Activated CD4-positive, alpha-beta T cell treated with anti-CD3 and anti-CD28 coated beads for 36 hours (primary cell): ENCODE results near the gene TAPBPL. TPM values are rescaled to one million over a fixed set of nuclear protein-coding genes. Genes with fewer than 3 reads are reported as not detected.
A peak's percentile ranks its signal among the peaks of the same experiment; 100 is the strongest.
"Not testable (repeated sequence)": the region's sequence is repeated elsewhere in the genome, so short reads cannot be mapped to it uniquely, and the experiment has no call there.

ENCODE experiments used
- ATAC-seq: fragments of 200-7000 bp; cut with Tn5 transposase; one replicate; pipeline ENCODE4 v1.10.0; 2021; ENCODE audit warnings: mild to moderate bottlenecking, moderate library complexity
- CTCF ChIA-PET: fragments of 350-600 bp; sonication (Branson Sonifier 250); formaldehyde crosslinking; loops from one replicate; lab custom pipeline; 2021; ENCODE audit warnings: antibody characterized with exemption; lab: Charles Lee
- POLR2A ChIA-PET: fragments of 350-600 bp; sonication (Branson Sonifier 250); formaldehyde crosslinking; loops from one replicate; lab custom pipeline; 2021; ENCODE audit warnings: antibody characterized with exemption, inconsistent platforms; lab: Charles Lee
- DNase-seq: peaks from one replicate; pipeline ENCODE4 v3.0.0-alpha.2; 2020
- H3K27ac Mint-ChIP-seq: one replicate; pipeline ENCODE4 v1.8.0; 2021; ENCODE audit warnings: mixed read lengths
- H3K27me3 Mint-ChIP-seq: one replicate; pipeline ENCODE4 v1.8.0; 2021; ENCODE audit warnings: mixed read lengths
- H3K36me3 Mint-ChIP-seq: one replicate; pipeline ENCODE4 v1.8.0; 2021; ENCODE audit warnings: low read depth, mixed read lengths
- H3K4me1 Mint-ChIP-seq: one replicate; pipeline ENCODE4 v1.8.0; 2021; ENCODE audit warnings: mixed read lengths
- H3K4me3 Mint-ChIP-seq: one replicate; pipeline ENCODE4 v1.8.0; 2021; ENCODE audit warnings: mild to moderate bottlenecking, moderate library complexity, mixed read lengths
- H3K9me3 Mint-ChIP-seq: one replicate; pipeline ENCODE4 v1.8.0; 2021; ENCODE audit warnings: low read depth, mixed read lengths
- intact Hi-C, 2 experiments: fragments of 100-400 bp; cut with DNase I in 1 of 2; cut with micrococcal nuclease in 1 of 2; formaldehyde crosslinking; loops; one replicate each; pipeline versions ENCODE4 v1.14.2 to v1.15.1; 2022 to 2024; cut with DNase I, micrococcal nuclease
- total RNA-seq, 2 experiments: library from RNA; stranded (reverse); gene quantifications; one replicate each; pipeline ENCODE4 v1.2.3, GENCODE V29; 2021

Gene TAPBPL
- total RNA-seq, 2 experiments from 2014 or later, result 27.4 to 40.8 TPM

GRCh38 chr12:6488240-6488639 is 36.4 kb downstream of the TAPBPL start:
- ChIA-PET POLR2A (interaction anchor here (0.6 to 0.7 kb wide), 2 partner anchors 51 to 305 kb away, joined by 4 read pairs; no protein-coding TSS in a partner anchor), CTCF (interaction anchor here (0.6 to 1.7 kb wide), 6 partner anchors 15 to 385 kb away, joined by 3 to 7 read pairs (median 4); partner anchors contain the start of gene SPSB2)
- Mint-ChIP-seq H3K9me3 (no peaks in the 10 kb centered on the region), H3K27me3 (no peaks in the 10 kb centered on the region), H3K36me3 (peaks cover 20% of the 10 kb centered on the region), H3K4me1 (peaks cover 8% of the 10 kb centered on the region), H3K27ac (no peak overlapping the region), H3K4me3 (no peak overlapping the region)
- no peak for DNase-seq
- ATAC-seq, result no peak
- intact Hi-C loops, result no loop called here

- no peak for DNase-seq
- H3K4me1 Mint-ChIP-seq, result peaks cover 8% of the 10 kb centered on the region
- peaks cover 23% of the 10 kb centered on the region for H3K36me3 Mint-ChIP-seq
- H3K4me3 Mint-ChIP-seq, result no peak overlapping the region
- ChIA-PET POLR2A (interaction anchor here (0.6 kb wide), 1 partner anchor 147 kb away, joined by 3 read pairs; the partner anchor contains the start of gene TNFRSF1A), CTCF (no interaction called here)
- no peaks in the 10 kb centered on the region for H3K9me3 Mint-ChIP-seq
- no peaks in the 10 kb centered on the region for H3K27me3 Mint-ChIP-seq
- no peak overlapping the region for H3K27ac Mint-ChIP-seq
- intact Hi-C loops, result no loop called here
- no peak for ATAC-seq
Observed at GRCh38 chr12:6489449-6489848, 37.6 kb downstream of the TAPBPL start.

GRCh38 chr12:6490673-6491072 is 38.8 kb downstream of the TAPBPL start:
- intact Hi-C loops, result loop anchor here in 1 of 2 experiments (5.0 kb wide), 1 partner anchor 38 kb away; the partner anchor contains the start of gene TAPBPL
- H3K4me1 Mint-ChIP-seq, result peaks cover 20% of the 10 kb centered on the region
- CTCF ChIA-PET, result interaction anchor here (0.8 to 3.7 kb wide), 5 partner anchors 20 to 93 kb away, joined by 3 to 15 read pairs (median 6); partner anchors contain the start of gene VAMP1

GRCh38 chr12:6492838-6493496 is 41.1 kb downstream of the TAPBPL start, which contains the start of gene MRPL51:
Gene MRPL51 (minus strand): TSS chr12:6493262. CDS start chr12:6493136, 126 bp downstream.
- Mint-ChIP-seq H3K27ac (peak within 1 kb of the TSS; percentile 98), H3K36me3 (peaks cover 49% of the 10 kb centered on the region), H3K4me1 (peaks cover 33% of the 10 kb centered on the region), H3K27me3 (no peaks in the 10 kb centered on the region), H3K9me3 (no peaks in the 10 kb centered on the region), H3K4me3 (peak within 1 kb of the TSS; percentile 94)
- DNase-seq, result peak; percentile 97
- ChIA-PET POLR2A (interaction anchor here (0.6 to 1.7 kb wide), 14 partner anchors 21 to 380 kb away, joined by 3 to 19 read pairs (median 4); partner anchors contain the start of genes CD27, COPS7A, GAPDH and SPSB2), CTCF (interaction anchor here (0.6 to 3.7 kb wide), 12 partner anchors 12 to 473 kb away, joined by 3 to 16 read pairs (median 4); partner anchors contain the start of gene VAMP1)
- ATAC-seq, result peak; percentile 73
- intact Hi-C loops, result loop anchor here (1.0 to 5.0 kb wide), 13 partner anchors 23 to 477 kb away; partner anchors contain the start of genes VAMP1 (in 2 of the 2), COPS7A (in 1 of the 2), EMG1 (in 1 of the 2) and GAPDH (in 1 of the 2)

More at GRCh38 chr12:6490673-6491072, 38.8 kb downstream of the TAPBPL start:
- H3K27me3 Mint-ChIP-seq, H3K27ac Mint-ChIP-seq, DNase-seq, H3K4me3 Mint-ChIP-seq, H3K9me3 Mint-ChIP-seq, ATAC-seq: not testable (repeated sequence)
- POLR2A ChIA-PET, result interaction anchor here (0.6 to 1.1 kb wide), 5 partner anchors 24 to 199 kb away, joined by 3 to 6 read pairs (median 3); partner anchors contain the start of gene TNFRSF1A
- H3K36me3 Mint-ChIP-seq, result peaks cover 33% of the 10 kb centered on the region

- ATAC-seq (peak; percentile 89), DNase-seq (peak; percentile 98)
- ChIA-PET POLR2A (interaction anchor here (0.6 to 1.7 kb wide), 14 partner anchors 21 to 379 kb away, joined by 3 to 19 read pairs (median 4); partner anchors contain the start of genes CD27, COPS7A, GAPDH and SPSB2), CTCF (interaction anchor here (0.6 to 3.7 kb wide), 13 partner anchors 12 to 473 kb away, joined by 3 to 16 read pairs (median 4); partner anchors contain the start of gene VAMP1)
- H3K9me3 Mint-ChIP-seq, result no peaks in the 10 kb centered on the region
- peak within 1 kb of the TSS; percentile 98 for H3K27ac Mint-ChIP-seq
- peaks cover 35% of the 10 kb centered on the region for H3K4me1 Mint-ChIP-seq
- H3K36me3 Mint-ChIP-seq, result peaks cover 56% of the 10 kb centered on the region
- H3K4me3 Mint-ChIP-seq, result peak within 1 kb of the TSS; percentile 94
- intact Hi-C loops, result loop anchor here (1.0 to 5.0 kb wide), 14 partner anchors 23 to 477 kb away; partner anchors contain the start of genes VAMP1 (in 2 of the 2), COPS7A (in 1 of the 2), EMG1 (in 1 of the 2) and GAPDH (in 1 of the 2)
- no peaks in the 10 kb centered on the region for H3K27me3 Mint-ChIP-seq
Observed at GRCh38 chr12:6493497-6494257, 41.8 kb downstream of the TAPBPL start, which contains the start of gene NCAPD2. Gene NCAPD2 (plus strand): TSS chr12:6494102. CDS start chr12:6495099, 997 bp downstream.

- Mint-ChIP-seq H3K4me3 (peak overlapping the region; percentile 94), H3K27me3 (no peaks in the 10 kb centered on the region), H3K9me3 (no peaks in the 10 kb centered on the region), H3K4me1 (peaks cover 35% of the 10 kb centered on the region), H3K27ac (peak overlapping the region; percentile 93), H3K36me3 (peaks cover 58% of the 10 kb centered on the region)
- ATAC-seq (peak; percentile 8), DNase-seq (peak; percentile 33)
- CTCF ChIA-PET, result interaction anchor here (0.6 to 1.6 kb wide), 8 partner anchors 12 to 149 kb away, joined by 3 to 8 read pairs (median 4); partner anchors contain the start of gene VAMP1
- POLR2A ChIA-PET, result interaction anchor here (0.8 kb wide), 1 partner anchor 24 kb away, joined by 5 read pairs; the partner anchor contains the start of gene VAMP1
- intact Hi-C loops, result loop anchor here in 1 of 2 experiments (1.0 to 5.0 kb wide), 3 partner anchors 38 to 71 kb away; partner anchors contain the start of gene TAPBPL
Observed at GRCh38 chr12:6494258-6494743, 42.5 kb downstream of the TAPBPL start.

GRCh38 chr12:6494968-6495367 is 43.1 kb downstream of the TAPBPL start:
- H3K27me3 Mint-ChIP-seq, result no peaks in the 10 kb centered on the region
- peaks cover 35% of the 10 kb centered on the region for H3K4me1 Mint-ChIP-seq
- H3K4me3 Mint-ChIP-seq, result peak overlapping the region; percentile 94
- intact Hi-C loops, result loop anchor here in 1 of 2 experiments (1.0 to 5.0 kb wide), 3 partner anchors 37 to 72 kb away; partner anchors contain the start of gene TAPBPL
- no peaks in the 10 kb centered on the region for H3K9me3 Mint-ChIP-seq
- H3K36me3 Mint-ChIP-seq, result peaks cover 58% of the 10 kb centered on the region
- DNase-seq (no peak), ATAC-seq (no peak)
- POLR2A ChIA-PET, result interaction anchor here (0.8 kb wide), 1 partner anchor 24 kb away, joined by 5 read pairs; the partner anchor contains the start of gene VAMP1
- peak overlapping the region; percentile 93 for H3K27ac Mint-ChIP-seq
- CTCF ChIA-PET, result interaction anchor here (0.5 to 1.6 kb wide), 8 partner anchors 12 to 102 kb away, joined by 3 to 8 read pairs (median 4); partner anchors contain the start of gene VAMP1

- Mint-ChIP-seq H3K27ac (peak overlapping the region; percentile 35), H3K36me3 (peaks cover 42% of the 10 kb centered on the region), H3K4me1 (peaks cover 29% of the 10 kb centered on the region)
- ChIA-PET CTCF (interaction anchor here (0.6 kb wide), 1 partner anchor 519 kb away, joined by 3 read pairs; no protein-coding TSS in a partner anchor), POLR2A (interaction anchor here (0.7 to 1.0 kb wide), 2 partner anchors 9 to 32 kb away, joined by 3 read pairs; no protein-coding TSS in a partner anchor)
- H3K27me3 Mint-ChIP-seq, intact Hi-C loops, H3K9me3 Mint-ChIP-seq, H3K4me3 Mint-ChIP-seq, DNase-seq, ATAC-seq: not testable (repeated sequence)
Observed at GRCh38 chr12:6497291-6497690, 45.4 kb downstream of the TAPBPL start.

GRCh38 chr12:6500466-6500865 is 48.6 kb downstream of the TAPBPL start:
- intact Hi-C loops, result no loop called here
- H3K36me3 Mint-ChIP-seq, result peaks cover 33% of the 10 kb centered on the region

More at GRCh38 chr12:6500466-6500865, 48.6 kb downstream of the TAPBPL start:
- Mint-ChIP-seq H3K27ac (no peak overlapping the region), H3K4me1 (peaks cover 17% of the 10 kb centered on the region), H3K4me3 (no peak overlapping the region), H3K27me3 (no peaks in the 10 kb centered on the region), H3K9me3 (no peaks in the 10 kb centered on the region)
- DNase-seq (no peak), ATAC-seq (no peak)
- POLR2A ChIA-PET, result interaction anchor here (0.7 kb wide), 1 partner anchor 407 kb away, joined by 3 read pairs; no protein-coding TSS in a partner anchor
- CTCF ChIA-PET, result interaction anchor here (0.6 to 2.0 kb wide), 5 partner anchors 10 to 399 kb away, joined by 3 to 8 read pairs (median 5); no protein-coding TSS in a partner anchor
